B cell (primary cell): ENCODE results near the gene RETREG1. TPM values are rescaled to one million over a fixed set of nuclear protein-coding genes. Genes with fewer than 3 reads are reported as not detected.
"Not testable (repeated sequence)": the region's sequence is repeated elsewhere in the genome, so short reads cannot be mapped to it uniquely, and the experiment has no call there.

Experiments
- ATAC-seq: fragments of 200-7000 bp; cut with Tn5 transposase; one replicate; pipeline ENCODE4 v1.10.0; 2021; ENCODE audit warnings: low read depth, mild to moderate bottlenecking, moderate number of reproducible peaks, moderate library complexity
- CTCF ChIA-PET: fragments of 350-600 bp; sonication (Branson Sonifier 250); formaldehyde crosslinking; loops from one replicate; lab custom pipeline; 2021; ENCODE audit warnings: antibody characterized with exemption, inconsistent platforms; lab: Charles Lee
- POLR2A ChIA-PET: fragments of 350-600 bp; sonication (Branson Sonifier 250); formaldehyde crosslinking; loops from one replicate; lab custom pipeline; 2021; ENCODE audit warnings: antibody characterized with exemption; lab: Charles Lee
- DNase-seq: peaks from one replicate; pipeline ENCODE4 v3.0.0; 2013
- H2AFZ ChIP-seq: 2 replicates; pipeline ENCODE4 v1.6.1; 2012; ENCODE audit warnings: mild to moderate bottlenecking, low read depth, low read length; ENCODE audit not compliant: insufficient read depth, poor library complexity, severe bottlenecking
- H3K27ac ChIP-seq, 2 donors: 1 replicate in 1 of 2; 2 replicates in 1 of 2; pipeline ENCODE4 v1.5.1; 2012 to 2013; ENCODE audit warnings: low read length in 2 of 2, mild to moderate bottlenecking in 2 of 2, moderate library complexity in 1 of 2
- H3K27me3 ChIP-seq, 4 experiments: fragments of 200-600 bp in 1 of 4; sonication (generic) in 1 of 4; replicated peaks in 1 of 4; 1 replicate in 2 of 4; 2 replicates in 2 of 4; pipeline versions ENCODE4 v1.6.1 to v1.7.0; 2013 to 2016; ENCODE audit warnings: low read length in 3 of 4, mild to moderate bottlenecking in 2 of 4, mixed read lengths in 1 of 4, moderate library complexity in 1 of 4; ENCODE audit not compliant: insufficient read depth in 4 of 4, control insufficient read depth in 3 of 4; ENCODE audit errors: control extremely low read depth in 1 of 4
- H3K36me3 ChIP-seq, 2 experiments: replicated peaks in 1 of 2; 1 replicate in 1 of 2; 2 replicates in 1 of 2; pipeline versions ENCODE4 v1.6.1 to v1.7.1; 2013; ENCODE audit warnings: low read length in 1 of 2; ENCODE audit not compliant: insufficient read depth in 2 of 2, control insufficient read depth in 1 of 2; ENCODE audit errors: control extremely low read depth in 1 of 2, extremely low read depth in 1 of 2
- H3K4me1 ChIP-seq, 2 donors: fragments of 200-600 bp in 1 of 2; sonication (generic) in 1 of 2; 1 replicate in 1 of 2; 2 replicates in 1 of 2; pipeline versions ENCODE4 v1.5.1 to v1.6.1; 2013 to 2017; ENCODE audit warnings: low read length in 2 of 2; ENCODE audit not compliant: control insufficient read depth in 2 of 2, insufficient read depth in 2 of 2
- H3K4me2 ChIP-seq: replicated peaks from 2 replicates; pipeline ENCODE3; 2012; ENCODE audit warnings: mild to moderate bottlenecking, low read depth, low read length; ENCODE audit not compliant: poor library complexity, severe bottlenecking
- H3K4me3 ChIP-seq, 5 experiments: fragments of 200-600 bp in 1 of 5; sonication (generic) in 1 of 5; 1 replicate in 3 of 5; 2 replicates in 2 of 5; pipeline versions ENCODE4 v1.5.1 to v1.7.0; 2011 to 2016; ENCODE audit warnings: low read length in 4 of 5, mild to moderate bottlenecking in 4 of 5, low read depth in 2 of 5, control low read depth in 1 of 5, moderate library complexity in 1 of 5; ENCODE audit not compliant: insufficient read depth in 1 of 5; ENCODE audit errors: control extremely low read depth in 1 of 5, extremely low read depth in 1 of 5
- H3K79me2 ChIP-seq: fragments of 200-600 bp; sonication (generic); one replicate; pipeline ENCODE4 v1.6.0; 2016; ENCODE audit warnings: low read length; ENCODE audit not compliant: control insufficient read depth, insufficient read depth
- H3K9ac ChIP-seq: fragments of 200-600 bp; sonication (generic); 2 replicates; pipeline ENCODE4 v1.6.1; 2017; ENCODE audit warnings: mild to moderate bottlenecking, low read length, moderate library complexity
- H3K9me3 ChIP-seq, 3 donors: one replicate each; pipeline versions ENCODE4 v1.6.1 to v1.7.1; 2013; ENCODE audit warnings: low read length in 2 of 3; ENCODE audit not compliant: control insufficient read depth in 2 of 3, insufficient read depth in 1 of 3; ENCODE audit errors: control extremely low read depth in 1 of 3
- H4K20me1 ChIP-seq: 2 replicates; pipeline ENCODE4 v1.6.0; 2012; ENCODE audit warnings: mild to moderate bottlenecking, low read length; ENCODE audit not compliant: insufficient read depth, control insufficient read depth, poor library complexity, severe bottlenecking
- H3K27ac Mint-ChIP-seq: one replicate; pipeline ENCODE4 v1.8.0; 2021; ENCODE audit warnings: mixed read lengths
- H3K27me3 Mint-ChIP-seq: one replicate; pipeline ENCODE4 v1.8.0; 2021; ENCODE audit warnings: mixed read lengths
- H3K4me1 Mint-ChIP-seq: one replicate; pipeline ENCODE4 v1.8.0; 2021; ENCODE audit warnings: mixed read lengths
- H3K4me3 Mint-ChIP-seq: one replicate; pipeline ENCODE4 v1.8.0; 2021; ENCODE audit warnings: mixed read lengths
- H3K9me3 Mint-ChIP-seq: one replicate; pipeline ENCODE4 v1.8.0; 2022; ENCODE audit warnings: mixed read lengths; ENCODE audit not compliant: insufficient read depth
- CTCF ChIP-seq: fragments of 200-600 bp; IDR thresholded peaks from one replicate; pipeline ENCODE4 v1.8.0; 2022; ENCODE audit warnings: antibody characterized with exemption, mild to moderate bottlenecking
- EZH2 ChIP-seq: IDR thresholded peaks from 2 replicates; pipeline ENCODE4 v1.6.1; 2012; ENCODE audit warnings: borderline replicate concordance, low read depth, mild to moderate bottlenecking, moderate library complexity, low read length; ENCODE audit not compliant: insufficient read depth, poor library complexity, severe bottlenecking
- WGBS: methylation state at CpG from one replicate; pipeline ENCODE4 v1.1.5; 2013; ENCODE audit warnings: missing lambda C conversion rate; ENCODE audit not compliant: insufficient coverage; 5-methylcytosine and 5-hydroxymethylcytosine counted together
- intact Hi-C: fragments of 100-400 bp; cut with micrococcal nuclease; formaldehyde crosslinking; loops from one replicate; pipeline ENCODE4 v1.10.0; 2022
- polyA plus RNA-seq: library from polyadenylated mRNA; depleted of rRNA; stranded (reverse); fragments of >200 nt; gene quantifications from 2 replicates; pipeline ENCODE4 v1.2.3, GENCODE V29; 2012
- total RNA-seq, 2 donors: library from RNA; stranded (reverse); fragments of 120-200 nt in 1 of 2; gene quantifications; 1 replicate in 1 of 2; 2 replicates in 1 of 2; pipeline versions ENCODE4 v1.2.3 to v1.2.4, GENCODE V29; 2013 to 2022

The RETREG1 gene
- total and polyA plus RNA-seq, 2 donors (not counting 1 experiment from before 2014, with no cell fraction given) = 5.1 to 12.9 TPM

- Histone ChIP-seq H3K9me3 (no peaks in the 10 kb centered on the region), H3K36me3 (no peaks in the 10 kb centered on the region), H3K4me1 (no peaks in the 10 kb centered on the region), H3K27me3 (peaks cover 0 to 3% (median 0%) of the 10 kb centered on the region in 4 experiments), H4K20me1 (no peaks in the 10 kb centered on the region), H3K27ac (no peak overlapping the region), H3K9ac (no peak overlapping the region), H3K4me3 (no peak overlapping the region), H3K79me2 (no peaks in the 10 kb centered on the region), H2AFZ (no peak overlapping the region), H3K4me2 (no peak overlapping the region)
- no peak for TF ChIP-seq EZH2
- TF ChIP-seq CTCF = no peak
- ChIA-PET POLR2A (no interaction called here), CTCF (no interaction called here)
- DNase-seq = no peak
- H3K27me3 Mint-ChIP-seq = peaks cover 3% of the 10 kb centered on the region
- H3K9me3 Mint-ChIP-seq = no peaks in the 10 kb centered on the region
- H3K4me1 Mint-ChIP-seq = peaks cover 10% of the 10 kb centered on the region
- 96% methylated on average over 4 of the region's 6 CpGs for WGBS
- no peak overlapping the region for H3K4me3 Mint-ChIP-seq
- intact Hi-C loops = no loop called here
- no peak for ATAC-seq
- no peak overlapping the region for H3K27ac Mint-ChIP-seq
Measured at GRCh38 chr5:16542236-16542635, 74.6 kb downstream of the RETREG1 start.

DNA sequence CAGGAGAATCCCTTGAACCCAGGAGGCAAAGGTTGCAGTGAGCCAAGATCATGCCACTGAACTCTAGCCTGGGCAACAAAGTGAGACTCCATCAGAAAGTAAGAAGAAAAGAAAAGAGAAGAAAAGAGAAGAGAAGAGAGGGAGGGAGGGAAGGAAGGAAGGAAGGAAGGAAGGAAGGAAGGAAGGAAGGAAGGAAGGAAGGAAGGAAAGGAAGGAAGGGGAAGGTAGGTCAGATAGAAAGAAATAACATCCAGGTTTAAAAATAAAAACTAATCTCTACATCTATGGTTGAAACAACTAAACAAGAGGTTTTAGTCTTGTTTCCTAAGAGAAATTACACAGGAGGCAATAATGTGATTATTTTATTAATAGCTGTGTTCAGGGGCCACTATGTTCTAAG lies 75.2 kb downstream of the RETREG1 start:
- not testable (repeated sequence) for H3K9ac ChIP-seq
- H3K4me1 Mint-ChIP-seq = peaks cover 10% of the 10 kb centered on the region

More for the DNA sequence above, 75.2 kb downstream of the RETREG1 start:
- H3K27me3 ChIP-seq, H3K9me3 Mint-ChIP-seq, ATAC-seq, H3K27ac ChIP-seq, H3K79me2 ChIP-seq, H3K36me3 ChIP-seq, POLR2A ChIA-PET, H2AFZ ChIP-seq, DNase-seq, CTCF ChIA-PET, H3K4me3 ChIP-seq, H3K4me3 Mint-ChIP-seq, H3K4me1 ChIP-seq, H3K4me2 ChIP-seq, H3K9me3 ChIP-seq, H3K27ac Mint-ChIP-seq, H3K27me3 Mint-ChIP-seq, H4K20me1 ChIP-seq, intact Hi-C loops: not testable (repeated sequence)
